GM19468 (cell line): ENCODE data around the gene ZNF750.

Source experiments
- ATAC-seq: cut with Tn5 transposase; IDR thresholded peaks from one replicate; pipeline ENCODE4 v1.9.1; 2021; ENCODE audit warnings: mild to moderate bottlenecking, moderate library complexity, moderate number of reproducible peaks; ENCODE audit not compliant: unreplicated experiment; ENCODE audit errors: extremely low read depth

The ZNF750 gene

GRCh38 chr17:82779541-82779940 is 60.3 kb downstream of the ZNF750 start:
- no peak for ATAC-seq
